ENCODE results near the gene SMU1.

GRCh38 chr9:33042473-33042872, 34.0 kb downstream of the SMU1 start:
- TF ChIP-seq CTCF (IDR thresholded peaks at IDR 0.05): no peak
- TF ChIP-seq POLR2A (IDR thresholded peaks at IDR 0.05): no peak
